ENCODE data around the gene FGF12.

FGF12 gene

GRCh38 chr3:192186498-192186897, 540.8 kb downstream of the FGF12 start:
- H3K27me3 Mint-ChIP-seq (ENCODE audit: low read depth) = no peaks in the 10 kb centered on the region
- no peak overlapping the region for H3K27ac Mint-ChIP-seq
- H3K36me3 Mint-ChIP-seq (ENCODE audit: low read depth) = no peaks in the 10 kb centered on the region
- TF ChIP-seq, protein P1, sequence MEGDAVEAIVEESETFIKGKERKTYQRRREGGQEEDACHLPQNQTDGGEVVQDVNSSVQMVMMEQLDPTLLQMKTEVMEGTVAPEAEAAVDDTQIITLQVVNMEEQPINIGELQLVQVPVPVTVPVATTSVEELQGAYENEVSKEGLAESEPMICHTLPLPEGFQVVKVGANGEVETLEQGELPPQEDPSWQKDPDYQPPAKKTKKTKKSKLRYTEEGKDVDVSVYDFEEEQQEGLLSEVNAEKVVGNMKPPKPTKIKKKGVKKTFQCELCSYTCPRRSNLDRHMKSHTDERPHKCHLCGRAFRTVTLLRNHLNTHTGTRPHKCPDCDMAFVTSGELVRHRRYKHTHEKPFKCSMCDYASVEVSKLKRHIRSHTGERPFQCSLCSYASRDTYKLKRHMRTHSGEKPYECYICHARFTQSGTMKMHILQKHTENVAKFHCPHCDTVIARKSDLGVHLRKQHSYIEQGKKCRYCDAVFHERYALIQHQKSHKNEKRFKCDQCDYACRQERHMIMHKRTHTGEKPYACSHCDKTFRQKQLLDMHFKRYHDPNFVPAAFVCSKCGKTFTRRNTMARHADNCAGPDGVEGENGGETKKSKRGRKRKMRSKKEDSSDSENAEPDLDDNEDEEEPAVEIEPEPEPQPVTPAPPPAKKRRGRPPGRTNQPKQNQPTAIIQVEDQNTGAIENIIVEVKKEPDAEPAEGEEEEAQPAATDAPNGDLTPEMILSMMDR (IDR thresholded peaks at IDR 0.05; ENCODE audit: unreplicated experiment in 3 of 3) = no peak
- no peaks in the 10 kb centered on the region for H3K4me1 Mint-ChIP-seq
- peaks cover 2% of the 10 kb centered on the region for H3K9me3 Mint-ChIP-seq
- no peak overlapping the region for H3K4me3 Mint-ChIP-seq

- H3K27me3 Mint-ChIP-seq (ENCODE audit: low read depth) = no peaks in the 10 kb centered on the region
- no peak overlapping the region for H3K27ac Mint-ChIP-seq
- peaks cover 2% of the 10 kb centered on the region for H3K9me3 Mint-ChIP-seq
- no peaks in the 10 kb centered on the region for H3K4me1 Mint-ChIP-seq
- TF ChIP-seq, protein P1 (IDR thresholded peaks at IDR 0.05; ENCODE audit: unreplicated experiment in 3 of 3) = no peak
- no peak overlapping the region for H3K4me3 Mint-ChIP-seq
- H3K36me3 Mint-ChIP-seq (ENCODE audit: low read depth) = no peaks in the 10 kb centered on the region
Measured at GRCh38 chr3:192186045-192186444, 541.3 kb downstream of the FGF12 start.

- Mint-ChIP-seq H3K9me3 (peaks cover 2% of the 10 kb centered on the region), H3K36me3 (ENCODE audit: low read depth) (no peaks in the 10 kb centered on the region), H3K27ac (no peak overlapping the region), H3K27me3 (ENCODE audit: low read depth) (no peaks in the 10 kb centered on the region), H3K4me1 (no peaks in the 10 kb centered on the region), H3K4me3 (no peak overlapping the region)
- TF ChIP-seq, protein P1 (IDR thresholded peaks at IDR 0.05; ENCODE audit: unreplicated experiment in 3 of 3) = no peak
Measured at GRCh38 chr3:192183109-192183508, 544.2 kb downstream of the FGF12 start.

GRCh38 chr3:192181151-192181550, 546.2 kb downstream of the FGF12 start:
- Mint-ChIP-seq H3K27ac (no peak overlapping the region), H3K27me3 (ENCODE audit: low read depth) (no peaks in the 10 kb centered on the region), H3K4me3 (no peak overlapping the region), H3K9me3 (peaks cover 1% of the 10 kb centered on the region), H3K36me3 (ENCODE audit: low read depth) (no peaks in the 10 kb centered on the region), H3K4me1 (no peaks in the 10 kb centered on the region)
- TF ChIP-seq, protein P1 (IDR thresholded peaks at IDR 0.05; ENCODE audit: unreplicated experiment in 3 of 3) = no peak

- H3K27me3 Mint-ChIP-seq (ENCODE audit: low read depth) = no peaks in the 10 kb centered on the region
- no peak overlapping the region for H3K4me3 Mint-ChIP-seq
- H3K27ac Mint-ChIP-seq = no peak overlapping the region
- TF ChIP-seq, protein P1 (IDR thresholded peaks at IDR 0.05; ENCODE audit: unreplicated experiment in 3 of 3) = no peak
- H3K36me3 Mint-ChIP-seq (ENCODE audit: low read depth) = no peaks in the 10 kb centered on the region
- no peaks in the 10 kb centered on the region for H3K4me1 Mint-ChIP-seq
- H3K9me3 Mint-ChIP-seq = peaks cover 6% of the 10 kb centered on the region
Measured at GRCh38 chr3:192177383-192177782, 550.0 kb downstream of the FGF12 start.

DNA sequence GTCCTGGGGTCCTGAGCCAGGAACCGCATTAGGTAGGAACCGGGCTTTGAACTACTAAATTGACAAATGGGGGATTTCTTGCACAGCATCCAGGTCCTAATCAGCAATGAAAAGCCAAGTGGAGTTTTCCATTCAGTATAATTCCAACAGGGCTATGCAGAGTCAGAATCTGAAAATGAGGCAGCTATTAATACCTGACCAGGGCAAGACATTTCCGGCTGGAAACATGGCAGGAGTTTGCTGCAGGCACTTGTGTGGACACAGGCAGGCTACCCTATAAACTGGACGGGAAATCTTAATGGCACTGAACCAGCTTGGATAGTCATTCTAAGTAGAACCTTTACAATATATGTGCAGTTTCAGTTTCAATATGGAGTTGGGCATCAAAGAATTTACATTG, 553.1 kb downstream of the FGF12 start:
- Mint-ChIP-seq H3K27me3 (ENCODE audit: low read depth) (no peaks in the 10 kb centered on the region), H3K27ac (no peak overlapping the region), H3K36me3 (ENCODE audit: low read depth) (no peaks in the 10 kb centered on the region), H3K9me3 (peaks cover 6% of the 10 kb centered on the region), H3K4me3 (no peak overlapping the region), H3K4me1 (no peaks in the 10 kb centered on the region)
- TF ChIP-seq, protein P1 (IDR thresholded peaks at IDR 0.05; ENCODE audit: unreplicated experiment in 3 of 3) = no peak
